Measurements from ENCODE around the gene PHGDH.
"Not testable (repeated sequence)": the region's sequence is repeated elsewhere in the genome, so short reads cannot be mapped to it uniquely, and the experiment has no call there.

The PHGDH gene

DNA sequence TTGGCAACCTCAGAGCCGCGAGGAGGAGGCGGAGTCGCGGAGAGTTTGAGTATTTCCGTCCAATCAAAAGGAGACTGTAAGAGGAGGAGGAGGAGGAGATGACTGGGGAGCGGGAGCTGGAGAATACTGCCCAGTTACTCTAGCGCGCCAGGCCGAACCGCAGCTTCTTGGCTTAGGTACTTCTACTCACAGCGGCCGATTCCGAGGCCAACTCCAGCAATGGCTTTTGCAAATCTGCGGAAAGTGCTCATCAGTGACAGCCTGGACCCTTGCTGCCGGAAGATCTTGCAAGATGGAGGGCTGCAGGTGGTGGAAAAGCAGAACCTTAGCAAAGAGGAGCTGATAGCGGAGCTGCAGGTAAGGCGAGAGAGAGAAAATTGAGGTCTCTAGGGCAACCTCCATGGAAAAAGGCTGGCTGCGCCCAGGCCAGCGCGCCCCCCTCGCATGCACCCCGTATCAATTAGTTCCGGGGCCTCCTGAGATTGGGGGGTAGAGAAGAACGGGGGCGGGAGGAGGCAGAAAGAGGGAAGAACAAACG lies at the start of gene PHGDH:
Gene PHGDH (plus strand): TSS at position 131 of the 538 bp plus-strand sequence. CDS start 89 bp downstream, at position 220.
- DNase-seq: no peak

GRCh38 chr1:119662034-119662437 lies 49.7 kb upstream of the PHGDH start:
- DNase-seq: no peak

DNA sequence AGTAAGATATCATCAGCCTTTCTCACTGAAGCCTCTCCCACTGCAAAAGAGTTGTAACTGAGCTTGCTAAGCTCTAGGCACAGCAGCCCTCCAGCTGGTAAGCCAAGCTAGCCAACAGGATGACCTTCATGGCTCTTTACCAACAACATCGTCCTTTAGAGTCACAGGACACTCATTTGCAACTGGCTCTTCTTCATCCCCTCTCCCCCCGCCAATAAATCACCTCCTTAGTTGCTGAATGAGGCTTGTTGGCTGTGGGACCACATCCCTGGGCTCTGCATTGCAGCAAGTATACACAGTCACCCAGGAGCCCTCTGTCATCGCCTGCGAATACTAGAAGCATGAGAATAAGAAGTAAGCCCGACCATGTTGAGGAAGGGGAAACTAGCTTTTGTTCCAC lies 47.7 kb upstream of the PHGDH start:
- DNase-seq: no peak

- DNase-seq: no peak
These were observed 44.6 kb upstream of the PHGDH start for GRCh38 chr1:119667173-119667572.

DNA sequence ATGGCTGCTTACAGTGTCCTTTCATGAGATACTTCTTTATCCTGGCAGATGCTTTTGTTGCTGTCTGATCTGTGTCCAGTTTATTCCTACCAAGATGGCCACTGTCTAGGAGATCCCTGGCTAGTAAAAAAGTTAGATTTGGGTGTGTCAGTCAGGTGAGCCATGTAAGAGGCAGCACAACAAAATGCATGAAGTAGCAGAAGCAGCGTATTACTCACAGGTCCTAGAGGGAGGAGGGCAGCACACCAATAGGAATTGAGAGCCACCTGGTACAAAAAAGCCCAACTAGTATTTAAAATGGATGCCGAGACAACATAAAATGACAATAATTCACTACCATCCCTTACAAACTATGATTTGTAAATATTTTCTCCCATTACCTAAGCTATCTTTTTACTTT lies 40.8 kb upstream of the PHGDH start:
- DNase-seq: no peak

- DNase-seq: no peak
These were observed 38.4 kb upstream of the PHGDH start for GRCh38 chr1:119673171-119673940.

- no peak for DNase-seq
These were observed 37.6 kb upstream of the PHGDH start for GRCh38 chr1:119674111-119674526.

GRCh38 chr1:119674835-119675289 lies 36.9 kb upstream of the PHGDH start:
- no peak for DNase-seq

DNA sequence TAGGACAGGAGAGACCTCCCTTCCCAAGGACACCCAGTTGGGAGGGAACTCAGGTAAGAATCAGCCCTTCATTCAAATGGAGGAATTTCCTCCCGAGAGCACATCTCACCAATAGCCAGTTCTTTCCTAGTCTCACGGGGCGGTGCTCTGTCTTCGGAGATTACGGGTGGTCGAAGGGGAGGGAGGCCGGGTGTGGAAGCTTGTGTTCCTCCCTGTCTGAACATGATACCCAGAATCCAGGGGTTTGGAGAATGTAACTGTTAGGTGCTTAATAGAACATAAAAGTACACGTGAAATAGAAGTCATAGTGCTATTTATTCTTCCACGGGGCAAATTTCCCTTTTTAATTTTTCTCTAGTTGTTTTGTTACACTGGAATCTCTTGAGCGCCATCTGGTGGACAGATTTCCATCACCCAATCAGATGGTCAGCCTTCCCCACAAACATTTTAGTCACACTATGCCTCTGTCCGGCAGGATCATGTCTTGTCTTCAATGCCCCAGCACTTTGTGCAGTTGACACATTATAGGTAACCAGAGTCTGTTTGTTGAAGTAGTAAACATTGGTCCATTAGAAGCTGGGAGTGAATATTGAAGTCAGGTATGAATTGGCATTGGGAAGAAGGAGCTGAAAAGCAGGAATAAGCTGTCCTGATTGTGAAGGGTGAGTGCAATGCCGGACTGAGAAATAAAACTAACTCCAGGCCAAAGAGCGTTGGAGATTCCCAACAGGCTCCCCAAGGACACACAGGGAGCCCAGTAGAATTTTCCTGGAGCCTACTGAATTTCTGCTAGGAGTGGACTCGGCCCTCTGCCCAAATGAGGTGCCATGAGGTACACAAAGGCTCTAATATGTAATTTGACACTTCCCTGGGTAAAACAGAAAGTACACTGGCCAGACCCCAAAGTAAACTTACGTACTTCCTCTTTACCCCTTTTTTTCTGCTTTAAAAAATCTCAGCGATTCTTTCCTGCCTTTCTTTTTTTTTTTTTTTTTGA lies 36.1 kb upstream of the PHGDH start:
- DNase-seq: no peak

DNA sequence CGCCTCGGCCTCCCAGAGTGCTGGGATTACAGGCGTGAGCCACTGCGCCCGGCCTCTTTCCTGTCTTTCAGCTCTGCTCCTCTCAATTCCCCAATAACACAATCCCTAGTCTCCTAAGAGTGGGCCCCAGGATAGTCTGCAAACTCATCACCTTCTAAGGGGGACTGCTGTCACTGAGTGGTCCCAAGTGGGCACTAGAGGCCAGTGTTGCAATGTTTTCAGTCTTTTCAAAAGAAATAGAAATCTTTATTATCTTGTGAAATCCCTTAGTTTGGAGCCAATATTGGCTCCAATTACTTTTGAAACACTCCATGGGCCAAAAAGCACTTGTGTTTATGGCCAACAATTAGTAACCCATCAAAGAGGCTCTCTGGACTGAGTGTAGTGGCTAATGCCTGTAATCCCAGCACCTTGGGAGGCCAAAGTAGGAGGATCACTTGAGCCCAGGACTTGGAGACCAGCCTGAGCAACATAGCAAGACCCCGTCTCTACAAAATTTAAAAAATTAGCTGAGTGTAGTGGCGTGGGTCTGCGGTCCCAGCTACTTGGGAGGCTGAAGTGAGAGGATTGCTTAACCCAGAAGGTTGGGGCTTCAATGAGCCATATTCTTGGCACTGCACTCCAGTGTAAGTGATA lies 35.0 kb upstream of the PHGDH start:
- no peak for DNase-seq

GRCh38 chr1:119679223-119679622 lies 32.5 kb upstream of the PHGDH start:
- no peak for DNase-seq

GRCh38 chr1:119680193-119680592 lies 31.5 kb upstream of the PHGDH start:
- no peak for DNase-seq

GRCh38 chr1:119680723-119681122 lies 31.0 kb upstream of the PHGDH start:
- no peak for DNase-seq

GRCh38 chr1:119681560-119681959 lies 30.2 kb upstream of the PHGDH start:
- no peak for DNase-seq

GRCh38 chr1:119682141-119682540 lies 29.6 kb upstream of the PHGDH start:
- no peak for DNase-seq

DNA sequence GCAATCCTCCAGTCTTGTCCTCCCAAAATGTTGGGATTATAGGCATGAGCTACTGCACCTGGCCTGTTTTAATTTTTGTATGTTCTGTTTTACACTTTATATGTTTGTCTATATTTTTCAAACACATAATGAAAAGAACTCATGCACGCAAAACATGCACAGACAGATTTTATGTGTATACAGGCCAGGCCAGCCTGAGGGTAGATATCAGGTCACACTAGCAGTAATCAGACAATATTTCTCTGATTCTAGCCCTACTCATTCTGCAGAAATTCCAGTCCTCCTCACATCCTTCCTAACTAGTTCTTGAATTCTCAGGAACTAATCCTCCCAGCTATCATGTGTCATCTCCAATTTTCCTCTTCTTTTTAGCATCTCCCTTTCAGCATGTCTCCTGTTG lies 27.8 kb upstream of the PHGDH start:
- DNase-seq: no peak

GRCh38 chr1:119686661-119687060 lies 25.1 kb upstream of the PHGDH start:
- no peak for DNase-seq

DNA sequence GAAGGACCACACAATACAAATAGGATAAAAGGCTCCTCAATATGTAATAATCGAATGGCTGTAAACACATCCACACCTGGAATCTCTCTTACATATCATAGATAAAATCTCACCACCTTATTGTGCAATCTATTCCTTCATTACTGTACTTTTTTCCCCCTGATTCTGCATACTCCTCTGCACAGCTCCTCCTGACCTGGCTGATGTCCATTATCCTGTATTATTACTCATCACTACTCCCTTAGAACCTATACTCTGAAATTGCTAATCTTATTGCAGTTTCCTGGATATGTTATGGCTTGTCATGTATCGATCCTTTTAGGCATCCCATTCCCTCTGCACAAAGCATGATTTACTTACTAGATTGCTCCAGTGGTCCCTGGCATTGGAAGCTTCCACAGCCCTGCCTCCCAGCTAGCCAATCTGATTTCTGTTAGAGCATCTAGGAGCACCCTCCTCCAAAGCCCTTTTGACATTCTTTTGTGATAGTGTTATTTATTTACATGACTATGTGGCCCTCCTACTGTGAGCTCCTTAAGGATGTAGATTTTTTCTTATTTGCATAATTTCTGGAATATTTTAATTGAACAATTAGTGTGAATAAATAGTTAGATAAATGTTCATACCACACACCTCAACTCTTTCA lies 24.2 kb upstream of the PHGDH start:
- no peak for DNase-seq

DNA sequence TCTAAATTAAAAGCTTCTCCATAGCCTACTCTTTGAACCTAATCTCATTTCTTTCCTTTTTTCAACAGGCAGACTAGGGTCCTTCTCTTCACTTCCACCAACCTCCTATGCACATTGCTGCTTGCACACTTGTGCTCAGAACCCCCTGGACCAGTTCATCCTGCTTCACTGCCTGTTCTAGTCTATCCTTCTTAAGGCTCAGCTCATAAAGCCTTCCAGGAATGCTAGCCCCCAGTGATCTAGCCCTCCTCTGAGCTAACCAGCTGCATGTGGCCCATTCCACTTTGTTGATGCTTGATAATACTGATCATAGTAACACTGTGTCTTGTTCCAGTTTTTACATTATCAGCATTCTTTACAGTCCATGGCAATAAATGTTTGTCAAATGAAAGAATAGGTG lies 22.9 kb upstream of the PHGDH start:
- DNase-seq: no peak

GRCh38 chr1:119689511-119689910 lies 22.2 kb upstream of the PHGDH start:
- no peak for DNase-seq

DNA sequence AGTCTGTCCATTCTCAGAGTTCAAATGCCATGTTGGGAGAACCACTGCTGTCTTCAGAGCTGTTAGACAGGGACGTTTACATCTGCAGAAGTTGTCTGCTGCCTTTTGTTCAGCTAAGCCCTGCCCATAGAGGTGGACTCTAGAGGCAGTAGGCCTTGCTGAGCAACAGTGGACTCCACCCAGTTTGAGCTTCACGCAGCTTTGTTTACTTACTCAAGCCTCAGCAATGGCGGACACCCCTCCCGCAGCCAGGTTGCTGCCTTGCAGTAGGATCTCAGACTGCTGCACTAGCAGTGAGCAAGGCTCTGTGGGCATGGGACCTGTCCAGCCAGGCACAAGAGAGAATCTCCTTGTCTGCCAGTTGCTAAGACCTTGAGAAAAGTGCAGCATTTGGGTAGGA lies 14.9 kb upstream of the PHGDH start:
- not testable (repeated sequence) for DNase-seq

DNA sequence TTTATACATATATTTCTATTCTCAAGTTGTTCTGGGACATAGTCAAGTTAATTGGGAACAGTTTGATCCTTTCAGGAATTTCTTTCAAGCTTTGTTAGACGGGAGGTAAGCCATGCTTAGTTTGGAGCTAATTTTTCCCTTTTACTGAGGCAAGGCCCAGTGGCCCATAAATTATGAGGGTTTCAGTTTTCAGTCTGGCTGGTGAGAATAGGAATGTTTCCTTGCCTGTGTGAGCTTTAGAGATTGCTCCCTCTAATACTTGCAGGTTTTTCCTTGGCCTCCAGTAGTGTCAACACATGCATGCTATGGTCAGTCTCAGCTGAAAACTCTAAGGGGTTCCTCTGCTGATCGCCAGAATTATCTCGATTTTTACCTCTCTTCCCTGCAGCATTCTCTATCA lies 14.1 kb upstream of the PHGDH start:
- DNase-seq: no peak
